ENCODE measurements around the gene MEIS1.

DNA sequence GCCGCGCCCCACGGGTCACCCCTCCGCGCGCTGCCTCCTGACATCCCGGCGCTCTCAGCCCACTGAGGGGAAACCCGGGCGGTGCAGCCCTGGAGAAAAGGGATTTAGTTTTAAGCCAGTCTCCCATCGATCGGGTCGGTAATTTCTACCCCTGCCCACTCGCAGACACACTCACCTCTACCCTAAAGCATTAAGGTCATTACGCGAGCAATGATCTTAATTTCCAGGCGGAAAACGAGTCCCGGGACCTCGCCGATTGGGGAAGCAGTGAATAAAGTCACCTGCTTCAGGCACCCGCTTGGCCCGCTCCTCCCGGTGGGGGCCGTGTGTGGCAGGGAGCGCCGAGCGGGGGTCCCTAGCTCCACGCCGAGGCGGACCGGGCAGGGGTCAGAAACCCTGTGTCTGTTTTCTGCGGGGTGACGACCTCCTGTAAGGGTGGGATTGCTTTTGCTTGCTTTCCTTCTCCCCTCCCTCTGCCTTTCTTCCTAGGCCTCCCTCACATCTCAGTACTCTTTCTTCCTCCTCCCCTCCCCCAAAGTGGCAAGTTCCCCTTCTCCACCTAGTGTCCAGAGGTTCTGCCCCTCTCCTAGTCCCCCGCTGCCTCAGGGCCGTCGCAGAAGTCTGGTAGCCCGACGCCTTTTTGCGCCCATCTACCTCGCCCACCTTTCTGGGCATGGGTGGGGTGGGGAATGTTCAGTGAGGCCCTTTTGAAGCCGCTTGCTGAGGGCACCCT is 142.6 kb downstream of the MEIS1 start:
- TF ChIP-seq, protein P1, sequence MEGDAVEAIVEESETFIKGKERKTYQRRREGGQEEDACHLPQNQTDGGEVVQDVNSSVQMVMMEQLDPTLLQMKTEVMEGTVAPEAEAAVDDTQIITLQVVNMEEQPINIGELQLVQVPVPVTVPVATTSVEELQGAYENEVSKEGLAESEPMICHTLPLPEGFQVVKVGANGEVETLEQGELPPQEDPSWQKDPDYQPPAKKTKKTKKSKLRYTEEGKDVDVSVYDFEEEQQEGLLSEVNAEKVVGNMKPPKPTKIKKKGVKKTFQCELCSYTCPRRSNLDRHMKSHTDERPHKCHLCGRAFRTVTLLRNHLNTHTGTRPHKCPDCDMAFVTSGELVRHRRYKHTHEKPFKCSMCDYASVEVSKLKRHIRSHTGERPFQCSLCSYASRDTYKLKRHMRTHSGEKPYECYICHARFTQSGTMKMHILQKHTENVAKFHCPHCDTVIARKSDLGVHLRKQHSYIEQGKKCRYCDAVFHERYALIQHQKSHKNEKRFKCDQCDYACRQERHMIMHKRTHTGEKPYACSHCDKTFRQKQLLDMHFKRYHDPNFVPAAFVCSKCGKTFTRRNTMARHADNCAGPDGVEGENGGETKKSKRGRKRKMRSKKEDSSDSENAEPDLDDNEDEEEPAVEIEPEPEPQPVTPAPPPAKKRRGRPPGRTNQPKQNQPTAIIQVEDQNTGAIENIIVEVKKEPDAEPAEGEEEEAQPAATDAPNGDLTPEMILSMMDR (conservative IDR thresholded peaks at IDR 0.05; ENCODE audit: low read depth, low read length) = no peak
- no peak for TF ChIP-seq EZH2 (IDR thresholded peaks at IDR 0.05; ENCODE audit: low read length, unreplicated experiment)
